Endometrial microvascular endothelial cells (primary cell): ENCODE results near the gene SPRR2B. TPM values are rescaled to one million over a fixed set of nuclear protein-coding genes. Genes with fewer than 3 reads are reported as not detected.
"Not testable (repeated sequence)": the region's sequence is repeated elsewhere in the genome, so short reads cannot be mapped to it uniquely, and the experiment has no call there.

ENCODE experiments used
- in situ Hi-C: cut with HindIII; loops from 2 replicates; pipeline ENCODE4 v1.10.0; 2017; ENCODE audit warnings: low sequenced_read_pairs, low pct_unique_long_range_greater_than_20kb; ENCODE audit errors: inconsistent ontology term
- total RNA-seq: library from RNA; depleted of rRNA; stranded (reverse); fragments of >200 nt; gene quantifications from one replicate; pipeline ENCODE4 v1.2.3, GENCODE V29; 2015; ENCODE audit errors: inconsistent ontology term

SPRR2B gene
- total RNA-seq, 1 donor from 2014 or later: not detected

GRCh38 chr1:153040950-153041631, 30.3 kb downstream of the SPRR2B start, which contains the start of gene SPRR2D:
Gene SPRR2D, minus strand, starts transcription at chr1:153041120. Its CDS starts 774 bp downstream, at chr1:153040346.
- in situ Hi-C loops: no loop called here

DNA sequence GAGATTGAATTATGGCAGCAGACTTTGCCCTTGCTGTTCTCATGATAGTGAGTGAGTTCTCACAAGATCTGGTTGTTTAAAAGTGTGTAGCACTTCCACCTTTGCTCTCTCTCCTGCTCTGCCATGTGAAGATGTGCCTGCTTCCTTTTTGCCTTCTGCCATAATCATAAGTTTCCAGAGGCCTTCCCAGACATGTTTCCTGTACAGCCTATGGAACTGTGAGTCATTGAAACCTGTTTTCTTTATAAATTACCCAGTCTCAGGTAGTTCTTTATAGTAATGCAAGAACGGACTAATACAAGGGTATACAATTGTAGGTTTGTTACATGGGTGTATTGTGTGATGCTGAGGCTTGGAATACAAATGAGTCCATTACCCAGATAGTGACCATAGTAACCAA, 36.2 kb downstream of the SPRR2B start:
- in situ Hi-C loops: no loop called here

- in situ Hi-C loops: no loop called here
Observed at GRCh38 chr1:153032677-153033308, 38.6 kb downstream of the SPRR2B start.

- in situ Hi-C loops: no loop called here
Observed at GRCh38 chr1:153032073-153032472, 39.3 kb downstream of the SPRR2B start.

GRCh38 chr1:153030895-153031294, 40.5 kb downstream of the SPRR2B start, which contains the start of gene SPRR1B:
Gene SPRR1B, plus strand, starts transcription at chr1:153031203. Its CDS starts 1,143 bp downstream, at chr1:153032346.
- in situ Hi-C loops: no loop called here

- in situ Hi-C loops: no loop called here
Observed at GRCh38 chr1:153028766-153029165, 42.6 kb downstream of the SPRR2B start.

DNA sequence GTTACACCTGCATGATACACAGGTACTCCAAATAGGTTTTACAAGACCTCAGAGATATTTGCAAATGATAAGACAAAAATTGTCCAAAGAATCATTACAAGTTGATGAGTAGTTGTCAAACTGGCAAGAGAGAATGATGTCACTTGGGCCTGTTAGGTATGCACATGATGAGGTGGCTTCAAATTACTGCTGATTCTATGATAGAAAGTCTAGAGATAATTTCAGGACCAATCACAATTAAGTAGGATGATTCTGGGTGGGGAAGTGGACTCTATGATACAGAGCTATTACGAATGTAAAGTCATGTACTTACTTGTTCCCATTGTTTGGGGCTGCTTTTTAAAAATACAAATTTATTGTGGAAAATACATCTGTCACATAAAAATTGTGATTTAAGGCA, 45.6 kb downstream of the SPRR2B start:
- in situ Hi-C loops: no loop called here

DNA sequence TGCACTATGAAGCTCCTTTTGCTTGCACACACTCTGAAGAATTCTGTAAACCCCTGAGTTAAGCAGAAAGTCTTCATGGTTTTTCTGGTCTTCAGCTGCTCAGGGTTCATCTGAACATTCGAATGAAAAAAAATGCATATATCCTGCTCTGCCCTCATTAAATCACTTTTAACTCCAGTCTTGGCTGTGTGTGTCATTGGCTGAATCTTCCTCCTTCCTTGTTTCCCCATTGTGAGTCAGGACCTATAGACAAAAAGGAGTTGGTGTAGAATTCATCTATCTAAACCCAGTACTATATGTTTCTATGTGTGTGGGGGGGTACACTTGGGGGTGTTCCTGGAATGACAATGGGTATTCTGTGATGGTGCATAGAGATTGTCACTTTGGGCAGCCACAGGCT, 47.0 kb downstream of the SPRR2B start:
- in situ Hi-C loops: no loop called here

DNA sequence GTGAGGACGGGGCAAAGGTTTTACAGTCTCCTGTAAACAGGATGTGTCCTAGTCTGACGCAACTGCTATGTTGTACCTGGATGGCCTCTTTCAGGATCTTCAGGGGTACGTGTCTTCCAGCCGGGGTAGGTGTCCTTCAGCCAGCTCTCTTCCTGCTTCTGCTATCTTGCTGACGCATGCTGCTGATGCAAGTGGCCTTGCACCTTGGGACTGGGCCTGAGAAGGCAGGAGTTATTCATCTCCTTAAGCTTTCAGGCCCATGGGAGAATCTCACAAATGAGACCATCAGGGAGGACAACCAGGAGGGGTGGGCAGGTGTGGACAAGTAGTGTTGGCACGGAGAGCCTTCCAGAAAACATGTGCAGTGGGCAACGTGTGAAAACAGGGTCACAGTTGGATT, 48.3 kb downstream of the SPRR2B start:
- in situ Hi-C loops: no loop called here

- in situ Hi-C loops: not testable (repeated sequence)
Observed at GRCh38 chr1:153022340-153022739, 49.1 kb downstream of the SPRR2B start.

GRCh38 chr1:153021829-153022228, 49.6 kb downstream of the SPRR2B start:
- in situ Hi-C loops: not testable (repeated sequence)

Other genes with a start within 250 kb of the SPRR2B start
- not detected for gene LCE1A, start 244.1 kb downstream of the SPRR2B start, total RNA-seq
- not detected for gene LCE6A, start 228.8 kb downstream of the SPRR2B start, total RNA-seq
- not detected for gene LCE7A, start 211.6 kb downstream of the SPRR2B start, total RNA-seq
- not detected for gene SMCP, start 193.3 kb downstream of the SPRR2B start, total RNA-seq
- not detected for gene IVL, start 163.1 kb downstream of the SPRR2B start, total RNA-seq
- not detected for gene SPRR5, start 124.4 kb downstream of the SPRR2B start, total RNA-seq
- gene SPRR4, start 101.0 kb downstream of the SPRR2B start, total RNA-seq: not detected
- gene SPRR1A, start 87.5 kb downstream of the SPRR2B start, total RNA-seq: not detected
- not detected for gene SPRR3, start 69.9 kb downstream of the SPRR2B start, total RNA-seq
- gene SPRR1B, start 40.4 kb downstream of the SPRR2B start, total RNA-seq: not detected
- gene SPRR2D, start 30.5 kb downstream of the SPRR2B start, total RNA-seq: not detected
- gene SPRR2A, start 14.1 kb downstream of the SPRR2B start, total RNA-seq: not detected
- gene SPRR2E, start 22.9 kb upstream of the SPRR2B start, total RNA-seq: not detected
- gene SPRR2F, start 41.9 kb upstream of the SPRR2B start, total RNA-seq: not detected
- gene SPRR2G, start 79.3 kb upstream of the SPRR2B start, total RNA-seq: not detected
- not detected for gene LELP1, start 131.8 kb upstream of the SPRR2B start, total RNA-seq
- gene PRR9, start 146.0 kb upstream of the SPRR2B start, total RNA-seq: not detected
- not detected for gene LORICRIN, start 188.1 kb upstream of the SPRR2B start, total RNA-seq
- gene PGLYRP3, start 241.3 kb upstream of the SPRR2B start, total RNA-seq: not detected